GM21529 (cell line): ENCODE results near the gene ERG.

Experiments used
- ATAC-seq: cut with Tn5 transposase; IDR thresholded peaks from one replicate; pipeline ENCODE4 v1.9.1; 2021; ENCODE audit not compliant: unreplicated experiment

The ERG gene

GRCh38 chr21:38498057-38498833 lies at the start of gene ERG:
ERG (minus strand) TSS chr21:38498477; CDS start chr21:38498380, 97 bp downstream.
- no peak for ATAC-seq

GRCh38 chr21:38544661-38545060 lies 46.4 kb upstream of the ERG start:
- ATAC-seq: no peak

- no peak for ATAC-seq
These were observed 44.0 kb upstream of the ERG start for GRCh38 chr21:38542263-38542662.

- no peak for ATAC-seq
These were observed 40.1 kb upstream of the ERG start for GRCh38 chr21:38538353-38538752.

- ATAC-seq: no peak
These were observed 36.3 kb upstream of the ERG start for GRCh38 chr21:38534591-38534990.

GRCh38 chr21:38533887-38534286 lies 35.6 kb upstream of the ERG start:
- ATAC-seq: no peak

- ATAC-seq: no peak
These were observed 33.3 kb upstream of the ERG start for GRCh38 chr21:38531591-38531990.

GRCh38 chr21:38531039-38531541 lies 32.8 kb upstream of the ERG start:
- ATAC-seq: no peak

GRCh38 chr21:38527737-38528136 lies 29.5 kb upstream of the ERG start:
- ATAC-seq: no peak

GRCh38 chr21:38525454-38525853 lies 27.2 kb upstream of the ERG start:
- ATAC-seq: no peak

- ATAC-seq: no peak
These were observed 26.2 kb upstream of the ERG start for GRCh38 chr21:38524168-38525153.

GRCh38 chr21:38520511-38520910 lies 22.2 kb upstream of the ERG start:
- no peak for ATAC-seq

- ATAC-seq: no peak
These were observed 13.5 kb upstream of the ERG start for GRCh38 chr21:38511662-38512243.

- ATAC-seq: no peak
These were observed 12.9 kb upstream of the ERG start for GRCh38 chr21:38511198-38511597.

- ATAC-seq: no peak
These were observed 9.2 kb upstream of the ERG start for GRCh38 chr21:38507374-38507942.

- ATAC-seq: no peak
These were observed 8.5 kb upstream of the ERG start for GRCh38 chr21:38506661-38507281.

GRCh38 chr21:38505654-38506523 lies 7.6 kb upstream of the ERG start:
- no peak for ATAC-seq

- ATAC-seq: no peak
These were observed 5.8 kb upstream of the ERG start for GRCh38 chr21:38504066-38504465.

- ATAC-seq: no peak
These were observed 5.3 kb upstream of the ERG start for GRCh38 chr21:38503583-38503982.

- no peak for ATAC-seq
These were observed 1.8 kb upstream of the ERG start for GRCh38 chr21:38500073-38500472.
